Endothelial cell of umbilical vein (primary cell): Measurements from ENCODE around the gene DPYSL4. TPM values are rescaled to one million over a fixed set of nuclear protein-coding genes. Genes with fewer than 3 reads are reported as not detected.
"Not testable (repeated sequence)": the region's sequence is repeated elsewhere in the genome, so short reads cannot be mapped to it uniquely, and the experiment has no call there.

Experiments
- BruUV-seq: library from RNA; stranded (reverse); fragments of 400-500 nt; replicated peaks from 2 replicates; lab custom pipeline; 2021; lab: Mats Ljungman, UMichigan
- CTCF ChIA-PET: fragments of 300-600, 350-600 bp; sonication (Branson Sonifier 250); formaldehyde crosslinking; loops from one replicate; lab custom pipeline; 2021; ENCODE audit warnings: antibody characterized with exemption, inconsistent platforms; lab: Charles Lee
- POLR2A ChIA-PET: fragments of 300-600, 350-600 bp; sonication (Branson Sonifier 250); formaldehyde crosslinking; loops from one replicate; lab custom pipeline; 2021; ENCODE audit warnings: antibody characterized with exemption, inconsistent platforms; lab: Charles Lee
- DNase-seq: peaks from one replicate; pipeline ENCODE4 v3.0.0-alpha.2; 2011; ENCODE audit warnings: low read depth, low spot score
- FAIRE-seq: peaks from 2 replicates; lab custom pipeline; 2011; peaks lifted over from hg19 to GRCh38; lab: Jason Lieb, UNC
- H2AFZ ChIP-seq: 2 replicates; pipeline ENCODE4 v1.6.0; 2012; ENCODE audit warnings: low read depth, low read length, control low read depth, inconsistent platforms
- H3K27ac ChIP-seq: 2 replicates; pipeline ENCODE4 v1.5.1; 2011; ENCODE audit warnings: low read depth, mild to moderate bottlenecking, control low read depth, low read length, moderate library complexity; ENCODE audit not compliant: insufficient read depth
- H3K27me3 ChIP-seq, 2 experiments: 2 replicates each; pipeline versions ENCODE4 v1.6.0 to v1.6.1; 2011; ENCODE audit warnings: low read length in 2 of 2, mixed read lengths in 1 of 2; ENCODE audit not compliant: control insufficient read depth in 2 of 2, insufficient read depth in 2 of 2
- H3K36me3 ChIP-seq, 2 experiments: 2 replicates in 1 of 2; 3 replicates in 1 of 2; pipeline ENCODE4 v1.5.1; 2011; ENCODE audit warnings: low read length in 2 of 2, mild to moderate bottlenecking in 1 of 2, moderate library complexity in 1 of 2; ENCODE audit not compliant: control insufficient read depth in 2 of 2, insufficient read depth in 2 of 2; ENCODE audit errors: extremely low read depth in 1 of 2
- H3K4me1 ChIP-seq: 3 replicates; pipeline ENCODE4 v1.5.1; 2011; ENCODE audit warnings: mild to moderate bottlenecking, low read length; ENCODE audit not compliant: control insufficient read depth, insufficient read depth; ENCODE audit errors: extremely low read depth
- H3K4me2 ChIP-seq: 2 replicates; pipeline ENCODE4 v1.6.1; 2011; ENCODE audit warnings: low read length, control low read depth, mixed read lengths; ENCODE audit not compliant: insufficient read depth
- H3K4me3 ChIP-seq, 3 experiments: fragments of 200-600 bp in 1 of 3; sonication (generic), shearing (Covaris generic) in 1 of 3; replicated peaks in 1 of 3; 2 replicates each; pipeline ENCODE4 v1.5.1; 2011 to 2016; ENCODE audit warnings: control low read depth in 3 of 3, low read length in 3 of 3, mild to moderate bottlenecking in 2 of 3, inconsistent platforms in 1 of 3, low read depth in 1 of 3, moderate library complexity in 1 of 3; ENCODE audit not compliant: insufficient read depth in 1 of 3
- H3K79me2 ChIP-seq: 2 replicates; pipeline ENCODE4 v1.6.0; 2012; ENCODE audit warnings: low read length, inconsistent platforms; ENCODE audit not compliant: control insufficient read depth, insufficient read depth
- H3K9ac ChIP-seq: replicated peaks from 2 replicates; pipeline ENCODE3; 2011; ENCODE audit warnings: low read length, control low read depth; ENCODE audit not compliant: insufficient read depth; ENCODE audit errors: extremely low read depth
- H3K9me1 ChIP-seq: replicated peaks from 3 replicates; pipeline ENCODE4 v1.6.0; 2011; ENCODE audit warnings: mild to moderate bottlenecking, low read length; ENCODE audit not compliant: control insufficient read depth, insufficient read depth; ENCODE audit errors: extremely low read depth
- H3K9me3 ChIP-seq: replicated peaks from 2 replicates; pipeline ENCODE4 v1.5.1; 2012; ENCODE audit warnings: low read length, inconsistent platforms; ENCODE audit not compliant: control insufficient read depth, insufficient read depth
- H4K20me1 ChIP-seq: replicated peaks from 2 replicates; pipeline ENCODE3; 2011; ENCODE audit warnings: mild to moderate bottlenecking, low read length; ENCODE audit not compliant: control insufficient read depth, insufficient read depth; ENCODE audit errors: extremely low read depth
- CTCF ChIP-seq, 2 donors: IDR thresholded peaks; 1 replicate in 1 of 2; 2 replicates in 1 of 2; pipeline ENCODE4 v1.5.1; 2011; ENCODE audit warnings: low read length in 2 of 2, mild to moderate bottlenecking in 2 of 2, moderate library complexity in 2 of 2, control low read depth in 1 of 2, inconsistent platforms in 1 of 2, low read depth in 1 of 2; ENCODE audit not compliant: insufficient read depth in 1 of 2; ENCODE audit errors: extremely low read depth in 1 of 2
- FOS ChIP-seq: IDR thresholded peaks from 2 replicates; pipeline ENCODE4 v1.6.1; 2011; ENCODE audit warnings: mild to moderate bottlenecking, low read length, moderate library complexity, borderline replicate concordance; ENCODE audit not compliant: insufficient read depth
- JUN ChIP-seq: IDR thresholded peaks from 2 replicates; pipeline ENCODE4 v1.6.1; 2011; ENCODE audit warnings: borderline replicate concordance, low read depth; ENCODE audit not compliant: insufficient read length, insufficient read depth
- POLR2A ChIP-seq: IDR thresholded peaks from 2 replicates; pipeline ENCODE4 v1.6.1; 2012; ENCODE audit warnings: low read depth, mild to moderate bottlenecking, control low read depth, low read length
- dilution Hi-C: fragments of 300-500 bp; cut with MboI; formaldehyde crosslinking; loops from one replicate; pipeline ENCODE4 v1.15.0; 2019; ENCODE audit warnings: low sequenced_read_pairs; ENCODE audit not compliant: extremely low pct_ligation_motif_present
- intact Hi-C: fragments of 100-400 bp; cut with micrococcal nuclease; formaldehyde crosslinking; loops from one replicate; pipeline ENCODE4 v1.10.0; 2022
- polyA plus RNA-seq, 4 experiments: library from polyadenylated mRNA; depleted of rRNA in 3 of 4; stranded (reverse) in 3 of 4; unstranded in 1 of 4; fragments of >200 nt; gene quantifications; 2 replicates each; pipeline versions ENCODE4 v1.2.1 to v1.2.3, GENCODE V29; 2011 to 2012; ENCODE audit warnings: missing spikeins in 1 of 4
- total RNA-seq: library from RNA; stranded (reverse); gene quantifications from 2 replicates; pipeline ENCODE4 v1.2.3, GENCODE V29; 2021

Gene DPYSL4
- total and polyA plus RNA-seq, 2 donors (not counting 3 experiments of a cell fraction or from before 2014, with no cell fraction given), result 27.1 to 60.0 TPM

GRCh38 chr10:132213917-132214316, 27.2 kb downstream of the DPYSL4 start:
- dilution Hi-C loops (no loop called here), intact Hi-C loops (no loop called here)
- Histone ChIP-seq H3K27me3 (no peaks in the 10 kb centered on the region), H3K36me3 (no peaks in the 10 kb centered on the region), H3K9ac (no peak overlapping the region), H3K27ac (no peak overlapping the region), H3K4me3 (no peak overlapping the region), H3K4me2 (no peak overlapping the region), H3K9me1 (no peaks in the 10 kb centered on the region), H3K9me3 (no peaks in the 10 kb centered on the region), H2AFZ (no peak overlapping the region), H4K20me1 (no peaks in the 10 kb centered on the region), H3K79me2 (no peaks in the 10 kb centered on the region), H3K4me1 (no peaks in the 10 kb centered on the region)
- FAIRE-seq (no peak), DNase-seq (no peak)
- TF ChIP-seq FOS (no peak), JUN (no peak), POLR2A (no peak), CTCF (IDR thresholded peaks at IDR 0.05; ENCODE audit: extremely low read depth in 1 of 2, insufficient read depth in 1 of 2, low read depth in 1 of 2, low read length in 2 of 2) (no peak)
- CTCF ChIA-PET, result no interaction called here
- BruUV-seq, result no TSS peak
- POLR2A ChIA-PET, result no interaction called here

- H3K9me1 ChIP-seq, intact Hi-C loops, CTCF ChIA-PET, dilution Hi-C loops, POLR2A ChIA-PET, H3K27ac ChIP-seq, H2AFZ ChIP-seq, H3K9me3 ChIP-seq, H3K4me2 ChIP-seq, H3K4me1 ChIP-seq, BruUV-seq, H4K20me1 ChIP-seq, H3K27me3 ChIP-seq, H3K4me3 ChIP-seq, FAIRE-seq, DNase-seq, H3K79me2 ChIP-seq, H3K36me3 ChIP-seq, H3K9ac ChIP-seq: not testable (repeated sequence)
Measured at GRCh38 chr10:132216441-132216840, 29.7 kb downstream of the DPYSL4 start.
